ENCODE measurements around the gene MAST2. TPM values are rescaled to one million over a fixed set of nuclear protein-coding genes. Genes with fewer than 3 reads are reported as not detected.
A peak's percentile ranks its signal among the peaks of the same experiment; 100 is the strongest.

Gene MAST2
- total and polyA plus RNA-seq, 2 experiments from 2014 or later, result 44.8 to 79.2 TPM

DNA sequence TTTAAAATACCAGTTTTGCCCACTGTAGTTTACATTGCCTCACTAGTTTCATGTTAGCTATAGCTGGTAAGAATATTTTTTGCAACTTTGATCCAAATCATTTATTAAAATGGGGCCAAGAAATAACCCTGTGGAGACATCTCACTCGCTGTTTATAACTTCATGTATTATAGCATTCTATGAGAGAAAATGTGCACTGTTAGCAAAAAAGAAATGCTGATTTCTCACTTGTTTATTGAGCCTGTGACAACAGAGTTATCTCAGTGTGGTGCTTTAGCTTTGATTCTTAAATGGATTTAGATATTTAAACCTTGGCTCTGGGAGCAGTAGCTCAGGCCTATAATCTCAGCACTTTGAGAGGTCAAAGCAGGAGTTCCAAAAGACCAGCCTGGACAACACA is 201.1 kb downstream of the MAST2 start:
- Histone ChIP-seq H3K36me3 (peaks cover 25% of the 10 kb centered on the region), H3K27ac (no peak overlapping the region), H3K4me3 (no peak overlapping the region), H3K9me3 (ENCODE audit: low read depth) (no peaks in the 10 kb centered on the region), H3K27me3 (no peaks in the 10 kb centered on the region), H3K4me1 (ENCODE audit: low read depth) (peaks cover 9% of the 10 kb centered on the region)
- no peak for TF ChIP-seq CTCF (IDR thresholded peaks at IDR 0.05; ENCODE audit: low read depth, low read length)
- DNase-seq (ENCODE audit: low read depth in 1 of 2, low spot score in 1 of 2), result no peak

DNA sequence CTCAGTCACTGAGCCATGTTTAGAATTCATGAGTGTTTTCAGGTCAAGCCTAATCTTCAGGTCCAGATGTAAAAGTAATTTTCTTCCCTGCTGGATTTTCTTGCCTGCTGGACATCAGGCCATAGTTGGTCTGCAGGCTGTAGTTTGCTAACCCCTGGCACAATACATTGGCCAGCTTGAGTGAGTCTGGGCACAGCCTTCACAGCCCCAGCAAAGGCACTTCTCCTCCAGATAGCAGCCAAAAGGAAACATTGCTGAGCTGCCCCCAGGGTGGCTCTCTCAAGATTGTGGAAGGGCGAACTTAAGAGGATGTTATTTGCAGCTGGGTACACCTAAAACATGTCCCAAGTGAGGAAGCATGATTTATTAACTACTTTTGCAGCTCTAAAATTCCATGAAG is 202.2 kb downstream of the MAST2 start:
- TF ChIP-seq CTCF (IDR thresholded peaks at IDR 0.05; ENCODE audit: low read depth, low read length), result no peak
- Histone ChIP-seq H3K36me3 (peaks cover 25% of the 10 kb centered on the region), H3K27me3 (no peaks in the 10 kb centered on the region), H3K9me3 (ENCODE audit: low read depth) (no peaks in the 10 kb centered on the region), H3K4me3 (no peak overlapping the region), H3K4me1 (ENCODE audit: low read depth) (peaks cover 9% of the 10 kb centered on the region), H3K27ac (peak overlapping the region; percentile 8)
- no peak for DNase-seq (ENCODE audit: low read depth in 1 of 2, low spot score in 1 of 2)

GRCh38 chr1:46008585-46008984 is 205.2 kb downstream of the MAST2 start:
- TF ChIP-seq CTCF (IDR thresholded peaks at IDR 0.05; ENCODE audit: low read depth, low read length), result no peak
- H3K4me1 ChIP-seq (ENCODE audit: low read depth), result peaks cover 15% of the 10 kb centered on the region
- peak overlapping the region; percentile 63 for H3K27ac ChIP-seq
- no peaks in the 10 kb centered on the region for H3K9me3 ChIP-seq (ENCODE audit: low read depth)
- DNase-seq (ENCODE audit: low read depth in 1 of 2, low spot score in 1 of 2), result no peak
- no peak overlapping the region for H3K4me3 ChIP-seq
- no peaks in the 10 kb centered on the region for H3K27me3 ChIP-seq
- peaks cover 26% of the 10 kb centered on the region for H3K36me3 ChIP-seq

DNA sequence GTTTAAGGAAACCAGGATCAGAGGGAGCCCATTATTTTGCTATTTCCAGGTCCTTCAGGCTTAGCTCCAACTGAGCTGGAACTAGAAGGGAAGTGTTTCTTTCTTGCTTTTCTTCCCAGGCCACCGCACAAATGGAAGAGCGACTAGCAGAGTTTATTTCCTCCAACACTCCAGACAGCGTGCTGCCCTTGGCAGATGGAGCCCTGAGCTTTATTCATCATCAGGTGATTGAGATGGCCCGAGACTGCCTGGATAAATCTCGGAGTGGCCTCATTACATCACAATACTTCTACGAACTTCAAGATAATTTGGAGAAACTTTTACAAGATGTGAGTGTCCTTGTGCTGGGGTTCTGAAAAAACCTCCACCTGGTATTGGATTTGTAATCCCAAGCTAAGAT is 207.2 kb downstream of the MAST2 start:
- TF ChIP-seq CTCF (IDR thresholded peaks at IDR 0.05; ENCODE audit: low read depth, low read length), result no peak
- H3K27ac ChIP-seq, result no peak overlapping the region
- no peaks in the 10 kb centered on the region for H3K27me3 ChIP-seq
- H3K4me1 ChIP-seq (ENCODE audit: low read depth), result peaks cover 14% of the 10 kb centered on the region
- no peak for DNase-seq (ENCODE audit: low read depth in 1 of 2, low spot score in 1 of 2)
- no peak overlapping the region for H3K4me3 ChIP-seq
- no peaks in the 10 kb centered on the region for H3K9me3 ChIP-seq (ENCODE audit: low read depth)
- peaks cover 20% of the 10 kb centered on the region for H3K36me3 ChIP-seq

GRCh38 chr1:46011121-46011695 is 207.8 kb downstream of the MAST2 start:
- H3K27ac ChIP-seq, result peak overlapping the region; percentile 34
- no peak for DNase-seq (ENCODE audit: low read depth in 1 of 2, low spot score in 1 of 2)
- no peak for TF ChIP-seq CTCF (IDR thresholded peaks at IDR 0.05; ENCODE audit: low read depth, low read length)
- no peaks in the 10 kb centered on the region for H3K27me3 ChIP-seq
- peaks cover 12% of the 10 kb centered on the region for H3K4me1 ChIP-seq (ENCODE audit: low read depth)
- H3K4me3 ChIP-seq, result no peak overlapping the region
- H3K9me3 ChIP-seq (ENCODE audit: low read depth), result no peaks in the 10 kb centered on the region
- H3K36me3 ChIP-seq, result peaks cover 18% of the 10 kb centered on the region

All from cardiac muscle cell (in vitro differentiated cells and primary cell).